NCI-H1436 (cell line): ENCODE data around the gene TXNDC8.
"Not testable (repeated sequence)": the region's sequence is repeated elsewhere in the genome, so short reads cannot be mapped to it uniquely, and the experiment has no call there.

Source experiments
- DNase-seq: peaks from one replicate; lab custom pipeline; 2025; lab: John Stamatoyannopoulos, UW

The TXNDC8 gene

DNA sequence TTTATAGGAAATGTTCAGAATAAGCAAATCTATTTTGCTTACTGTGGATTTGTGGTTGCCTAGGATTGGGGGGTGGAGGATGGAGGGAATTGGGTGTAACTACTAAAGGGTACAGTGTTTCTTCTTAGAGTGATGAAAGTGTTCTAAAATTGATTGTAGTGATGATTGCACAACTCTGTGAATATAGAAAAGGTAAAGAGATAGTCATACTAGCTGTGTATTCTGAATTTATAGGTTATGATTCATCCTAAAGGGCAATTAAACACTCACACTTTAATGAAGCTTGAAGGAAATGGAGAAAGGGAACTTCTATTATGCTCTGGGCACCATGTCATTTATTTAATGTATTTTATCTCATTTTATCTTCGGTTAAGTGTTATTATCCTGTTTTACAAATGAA, 9.9 kb downstream of the TXNDC8 start:
- no peak for DNase-seq

DNA sequence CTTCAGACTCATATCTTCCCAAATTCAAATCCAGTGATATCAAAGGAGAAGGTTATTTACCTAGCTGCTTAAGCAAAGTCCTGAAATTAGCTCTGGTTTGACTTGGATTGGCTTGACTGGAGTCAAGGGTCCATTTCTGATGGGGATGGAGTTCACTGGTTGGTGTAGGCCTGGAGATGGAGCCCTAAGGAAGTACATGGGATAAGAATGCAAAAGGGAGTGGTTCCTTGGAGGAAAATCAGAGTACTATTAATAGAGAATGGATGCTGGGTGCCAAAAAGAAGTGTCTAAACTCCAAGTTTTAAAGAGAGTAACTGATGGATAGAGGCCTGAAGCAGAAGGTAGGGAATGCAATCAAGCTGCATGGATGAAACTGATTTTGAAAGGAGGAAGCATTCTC, 13.8 kb downstream of the TXNDC8 start:
- no peak for DNase-seq

DNA sequence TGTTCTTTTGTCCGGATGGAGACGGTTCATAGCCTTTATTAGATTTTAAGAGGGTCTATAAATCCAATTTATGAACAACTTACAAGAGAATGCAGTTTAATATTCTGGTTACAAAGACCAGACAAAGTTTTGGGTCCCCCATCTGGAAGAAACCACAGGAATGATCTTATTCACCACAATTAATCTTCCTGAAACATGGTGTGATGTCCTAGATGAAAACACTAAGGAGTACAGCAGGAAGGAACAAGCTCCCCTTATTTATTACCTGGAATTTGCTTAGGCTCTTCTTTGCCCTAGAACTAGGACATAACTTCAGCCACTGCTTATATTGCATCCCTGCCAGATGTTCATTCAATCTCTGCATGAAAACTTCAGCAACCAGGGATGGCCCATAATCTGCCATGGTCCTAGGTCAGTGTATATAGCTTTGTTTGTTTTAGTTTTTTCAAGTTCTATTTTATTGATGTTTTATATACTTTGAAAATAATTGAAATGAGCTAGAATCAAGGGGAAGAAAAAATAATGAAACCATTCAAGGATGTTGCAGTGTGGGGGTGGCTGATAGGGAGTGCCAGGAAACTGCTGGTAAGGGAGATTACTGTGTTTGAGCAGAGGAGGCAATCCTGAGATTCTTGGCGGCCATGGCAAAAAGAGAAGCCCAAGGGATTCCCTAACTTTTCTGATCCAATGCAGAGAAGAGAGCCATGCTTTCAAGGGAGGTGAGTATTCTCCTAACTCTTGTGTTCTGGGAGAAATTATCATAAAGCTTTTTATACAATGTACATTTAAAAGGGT, 16.8 kb downstream of the TXNDC8 start:
- DNase-seq, result no peak

DNA sequence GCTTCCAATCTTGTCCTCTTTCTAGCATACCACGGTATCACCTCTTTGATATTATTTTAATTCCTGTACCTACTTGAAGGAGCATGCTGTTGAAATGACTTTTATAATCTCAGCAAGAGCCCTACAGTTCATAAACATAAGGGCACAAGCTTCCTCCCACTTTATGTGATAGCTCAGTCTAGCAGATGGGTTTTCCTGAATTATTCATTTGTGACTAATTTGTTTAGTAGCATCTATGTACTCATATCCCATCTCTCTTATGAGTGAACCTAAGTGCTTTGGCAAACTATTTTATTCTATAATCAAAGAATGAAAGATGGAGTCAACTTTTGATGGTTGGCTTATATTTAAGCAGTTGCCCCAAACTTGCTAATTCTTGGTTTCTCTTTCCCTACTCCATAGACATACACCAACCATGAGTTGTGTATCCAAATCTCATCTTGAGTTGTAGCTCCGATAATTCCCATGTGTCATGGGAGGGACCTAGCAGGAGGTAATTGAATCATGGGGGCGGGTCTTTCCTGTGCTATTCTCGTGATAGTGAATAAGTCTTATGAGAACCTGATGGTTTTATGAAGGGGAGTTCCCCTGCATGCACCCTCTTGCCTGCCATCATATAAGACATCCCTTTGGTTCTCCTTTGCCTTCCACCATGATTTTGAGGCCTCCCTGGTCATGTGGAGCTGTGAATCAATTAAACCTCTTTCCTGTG, 17.7 kb downstream of the TXNDC8 start:
- no peak for DNase-seq

DNA sequence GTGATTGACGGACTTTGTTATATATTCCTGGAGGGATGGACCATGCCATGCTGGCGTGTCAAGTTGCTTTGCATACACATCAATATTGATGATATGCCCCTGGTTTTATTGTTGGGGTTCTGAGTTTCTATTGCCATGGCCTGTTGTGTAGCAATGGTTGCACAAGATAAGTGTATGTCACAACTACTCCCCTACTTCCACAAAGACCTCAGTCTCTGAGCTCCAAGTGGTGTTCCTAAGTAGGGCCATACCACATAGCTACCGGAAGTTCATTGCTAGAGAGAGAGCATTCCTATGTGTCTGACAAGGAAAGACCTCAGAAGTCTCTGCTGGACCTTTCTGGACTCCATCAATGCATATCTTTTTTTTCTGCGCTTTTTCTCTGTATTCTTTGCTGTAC, 19.8 kb downstream of the TXNDC8 start:
- no peak for DNase-seq

DNA sequence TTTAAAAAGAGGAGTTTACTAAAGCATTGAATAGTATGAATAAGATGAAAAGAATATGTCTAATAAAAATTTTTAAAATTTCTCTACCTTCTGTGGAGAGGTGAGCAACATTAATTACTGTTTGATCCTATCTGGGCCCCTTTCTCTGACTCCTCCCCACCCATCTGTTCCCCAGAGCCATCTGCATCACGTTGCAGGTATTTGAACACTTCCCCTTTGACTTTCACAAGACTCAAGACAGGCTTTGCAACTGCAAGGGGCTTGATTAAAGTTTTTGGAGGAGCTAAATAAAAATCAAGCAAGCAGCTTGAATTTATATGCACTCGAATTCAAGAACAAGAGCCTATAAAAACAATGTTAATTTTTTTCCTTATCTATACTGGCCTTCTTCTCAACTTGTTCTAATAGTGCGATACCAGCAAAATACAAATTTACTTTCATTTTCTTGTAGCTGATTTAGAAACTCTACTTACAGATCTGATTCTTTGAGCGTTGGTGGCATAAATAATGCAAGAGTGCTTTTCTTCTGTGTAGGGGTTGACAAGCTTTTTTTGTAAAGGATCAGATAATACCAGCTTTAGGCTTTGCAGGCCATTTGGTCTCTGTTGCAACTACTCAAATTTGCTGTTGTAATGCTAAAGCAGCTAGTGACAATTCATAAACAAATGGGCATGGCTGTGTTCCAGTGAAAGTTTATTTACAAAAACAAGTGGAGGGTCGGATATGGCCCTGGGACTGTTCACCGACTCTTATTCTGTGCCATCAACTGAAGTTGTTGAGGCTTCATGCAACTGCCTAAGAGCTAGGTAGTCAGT, 21.2 kb downstream of the TXNDC8 start:
- DNase-seq, result no peak

DNA sequence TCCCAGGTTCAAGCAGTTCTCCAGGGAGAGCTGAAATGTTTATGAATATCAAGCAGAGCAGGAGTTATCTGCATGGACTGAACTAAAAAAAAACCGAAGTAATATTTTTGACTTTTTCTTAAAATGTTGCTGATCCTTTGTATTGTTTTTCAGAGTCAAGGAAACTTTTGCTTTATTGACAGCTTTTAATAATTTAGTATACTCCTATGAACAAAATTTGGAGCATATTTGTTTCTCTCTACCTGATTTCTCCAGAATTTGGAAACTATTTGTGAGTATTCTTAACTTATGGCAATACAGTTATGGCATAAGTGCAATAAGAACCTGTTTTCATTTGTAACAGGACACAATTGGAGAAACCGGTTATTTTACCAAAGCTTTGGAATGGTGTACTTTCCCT, 25.7 kb downstream of the TXNDC8 start:
- DNase-seq, result not testable (repeated sequence)

DNA sequence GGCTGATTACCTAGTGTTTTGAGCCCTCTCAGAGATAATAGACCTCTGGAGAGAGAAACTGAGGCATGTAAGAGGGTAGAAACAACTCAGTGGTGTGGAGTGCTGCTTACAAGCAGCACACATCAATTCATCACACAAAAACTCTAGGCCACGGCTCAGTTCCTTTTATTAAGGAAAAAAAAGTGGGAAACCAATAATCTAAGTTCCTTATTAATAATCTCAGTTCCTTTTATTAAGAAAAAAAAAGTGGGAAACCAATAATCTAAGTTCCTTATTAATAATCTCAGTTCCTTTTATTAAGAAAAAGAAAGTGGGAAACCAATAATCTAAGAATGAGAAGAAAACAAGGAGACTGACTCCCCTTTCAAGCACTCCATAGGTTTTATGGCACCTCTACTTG, 28.0 kb downstream of the TXNDC8 start:
- DNase-seq, result no peak

DNA sequence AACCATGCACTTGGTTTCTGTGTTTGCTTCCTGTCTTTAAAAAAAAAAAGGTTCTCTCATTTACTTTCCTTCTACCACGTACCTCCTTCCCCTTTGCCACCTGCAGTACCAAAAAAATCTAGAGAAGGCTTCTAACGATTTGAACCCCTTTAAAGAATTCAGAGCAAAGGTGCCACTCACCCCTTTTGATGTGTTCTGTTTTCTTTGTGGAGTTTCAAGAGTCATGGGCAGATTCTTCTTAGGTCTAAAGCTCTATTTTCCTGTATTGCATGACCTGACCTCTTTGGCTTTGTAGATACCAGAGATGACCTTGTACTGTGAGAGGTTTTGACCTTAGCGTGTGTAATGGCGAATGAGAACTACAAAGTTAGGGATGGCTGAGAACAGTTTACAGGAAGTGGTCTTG, 29.0 kb downstream of the TXNDC8 start:
- no peak for DNase-seq

DNA sequence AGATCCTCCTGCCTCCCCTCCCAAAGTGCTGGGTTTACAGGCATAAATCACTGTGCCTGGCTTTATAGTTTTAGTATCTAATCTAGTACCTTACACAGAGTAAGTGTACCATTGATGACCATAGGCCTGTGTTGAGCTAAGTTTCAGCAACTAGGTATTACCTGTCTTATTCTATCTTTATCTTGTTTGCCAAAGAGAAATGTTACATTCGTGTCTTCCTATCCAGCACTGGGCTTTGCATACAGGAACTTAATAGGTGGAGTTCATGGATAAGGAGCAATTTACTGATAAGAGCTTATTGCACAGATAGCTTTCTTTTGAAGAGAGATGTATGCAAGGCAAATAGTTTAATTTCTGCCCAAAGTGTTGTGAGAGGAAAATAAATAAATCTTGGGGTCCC, 30.5 kb downstream of the TXNDC8 start:
- no peak for DNase-seq

DNA sequence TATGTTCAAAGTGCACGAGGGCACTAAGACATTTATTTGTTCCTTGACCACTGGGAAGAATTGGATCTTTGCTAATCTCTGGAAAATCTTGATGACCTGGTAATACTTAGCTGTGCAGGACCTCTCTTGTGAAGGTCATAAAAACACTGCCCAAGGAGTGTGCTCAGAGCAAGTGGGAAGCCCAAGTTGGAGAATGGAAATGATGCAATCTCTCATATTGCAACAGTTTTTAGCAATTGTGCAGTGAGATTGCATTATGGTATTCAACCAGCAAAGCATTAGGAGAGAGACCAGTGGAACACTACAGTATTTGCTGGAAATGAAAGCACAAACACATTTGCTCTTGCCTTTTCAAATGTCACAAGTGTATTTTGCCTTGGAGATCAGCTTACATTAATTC, 34.5 kb downstream of the TXNDC8 start:
- DNase-seq, result no peak

DNA sequence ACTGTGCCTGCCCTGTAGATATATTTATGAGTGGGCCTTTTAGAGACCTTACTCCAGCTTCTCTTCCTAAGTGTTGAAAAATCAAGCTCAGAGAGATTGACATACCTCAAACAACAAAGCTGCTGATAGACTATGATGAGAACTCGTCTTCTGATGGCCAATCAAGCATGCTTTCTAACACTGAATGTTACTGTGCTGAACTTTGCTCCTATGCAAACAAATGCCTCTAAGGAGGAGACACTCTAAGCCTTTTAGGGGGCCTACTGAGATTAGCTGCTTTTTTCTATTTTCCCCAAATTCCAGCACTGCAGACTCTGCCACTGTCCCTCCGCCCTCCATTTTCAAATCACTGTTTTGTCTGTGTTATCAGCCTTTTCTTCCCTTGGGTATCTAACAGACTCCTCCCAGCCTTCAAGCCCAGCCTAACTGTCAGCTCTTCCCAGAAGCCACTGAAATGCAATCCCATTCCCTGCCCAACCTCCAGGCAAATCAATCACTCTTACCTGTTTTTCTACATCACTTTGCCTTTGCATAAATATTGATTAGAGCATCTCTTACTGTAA, 39.5 kb downstream of the TXNDC8 start:
- DNase-seq, result no peak

DNA sequence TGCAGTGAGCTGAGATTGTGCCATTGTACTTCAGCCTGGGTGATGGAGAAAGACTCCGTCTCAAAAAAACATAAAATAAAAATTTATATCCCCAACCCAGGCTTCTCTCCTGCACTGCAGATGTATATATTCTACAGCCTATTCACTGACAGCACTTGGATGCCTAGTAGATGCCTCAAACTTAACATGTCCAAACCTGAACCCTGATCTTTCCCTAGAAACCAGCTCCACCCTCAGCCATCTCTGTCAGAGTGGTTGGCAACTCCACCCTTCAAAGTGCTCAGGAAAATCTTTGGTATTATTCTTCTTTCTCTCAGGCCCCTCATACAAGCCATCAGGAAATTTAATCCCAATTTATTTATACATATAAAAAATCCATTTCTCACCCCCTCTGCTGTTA, 44.4 kb downstream of the TXNDC8 start:
- DNase-seq, result no peak

DNA sequence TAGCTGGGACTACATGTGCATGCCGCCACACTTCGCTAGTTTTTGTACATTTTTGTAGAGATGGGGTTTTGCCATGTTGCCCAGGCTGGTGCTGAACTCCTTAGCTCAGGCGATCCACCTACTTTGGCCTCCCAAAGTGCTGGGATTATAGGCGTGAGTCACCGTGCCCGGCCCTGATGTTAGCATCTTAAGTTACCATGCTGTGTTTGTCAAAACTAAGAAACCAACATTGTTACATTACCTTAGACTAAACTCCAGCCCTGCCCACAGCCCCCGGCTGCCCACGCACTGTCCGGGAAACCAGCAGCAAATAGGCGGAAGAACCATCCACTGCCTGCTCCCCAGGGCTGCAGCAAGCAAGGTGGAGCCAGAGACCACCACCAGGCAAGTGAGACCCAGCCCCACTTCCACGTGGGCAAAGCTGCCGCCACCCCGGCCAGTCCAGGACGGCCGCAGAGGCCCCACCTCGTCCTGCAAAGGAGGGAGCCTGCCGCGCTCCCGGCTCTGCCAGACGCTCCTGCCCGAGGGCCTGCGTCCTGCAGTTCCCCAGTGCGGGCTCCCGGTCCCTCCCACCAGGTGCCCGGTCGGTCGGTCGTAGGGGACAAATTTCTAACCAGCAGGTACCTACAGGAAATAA, 45.6 kb downstream of the TXNDC8 start:
- DNase-seq, result no peak

DNA sequence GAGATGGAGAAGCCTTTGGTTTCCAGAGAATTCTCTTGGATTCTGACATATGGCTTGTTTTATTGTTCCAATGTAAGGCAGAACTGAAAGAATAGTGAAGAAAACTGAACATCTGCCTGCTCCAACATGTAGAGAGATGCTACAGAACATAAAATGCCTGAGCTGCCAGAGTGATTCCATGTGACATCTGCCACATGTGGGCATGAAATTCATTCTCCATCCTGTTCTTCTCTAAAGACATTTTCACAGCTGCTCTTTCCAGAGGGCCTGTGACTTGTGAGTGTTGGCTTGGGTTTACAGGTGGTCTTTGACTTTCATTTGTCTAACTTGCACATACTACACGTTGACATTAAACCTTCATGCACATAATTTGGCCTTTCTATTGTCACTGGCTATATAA, 47.7 kb downstream of the TXNDC8 start:
- DNase-seq, result no peak

DNA sequence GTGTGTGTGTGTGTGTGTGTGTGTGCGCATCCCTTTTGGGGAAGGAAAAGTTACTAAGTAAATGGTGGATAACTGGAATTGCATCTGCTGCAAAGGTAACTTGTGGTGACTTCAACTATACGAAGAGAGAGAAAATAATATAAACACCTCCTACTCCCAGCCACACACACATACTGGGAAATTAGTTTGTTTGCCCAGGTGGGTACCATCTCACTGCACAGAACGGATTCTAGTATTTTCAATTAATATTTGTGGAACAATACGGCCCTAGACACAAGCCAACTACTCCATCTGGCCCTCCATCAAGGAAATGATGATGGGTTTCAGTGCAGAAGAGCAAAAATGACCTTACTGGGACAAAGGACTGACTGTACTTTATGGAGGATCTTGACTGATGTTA, 49.2 kb downstream of the TXNDC8 start:
- no peak for DNase-seq

DNA sequence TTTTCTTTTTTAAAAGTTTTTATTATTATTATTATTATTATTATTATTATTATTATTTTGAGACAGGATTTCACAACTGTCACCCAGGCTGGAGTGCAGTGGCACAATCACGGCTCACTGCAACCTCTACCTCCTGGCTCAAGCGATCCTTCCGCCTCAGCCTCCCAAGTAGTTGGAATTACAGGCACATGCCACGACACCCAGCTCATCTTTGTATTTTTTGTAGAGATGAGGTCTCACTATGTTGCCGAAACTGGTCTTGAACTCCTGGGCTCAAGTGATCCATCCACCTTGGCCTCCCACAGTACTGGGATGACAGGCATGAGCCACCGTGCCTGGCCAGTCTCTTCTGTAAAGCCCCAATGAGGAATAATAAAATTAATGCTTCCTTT, 50.4 kb downstream of the TXNDC8 start:
- no peak for DNase-seq

DNA sequence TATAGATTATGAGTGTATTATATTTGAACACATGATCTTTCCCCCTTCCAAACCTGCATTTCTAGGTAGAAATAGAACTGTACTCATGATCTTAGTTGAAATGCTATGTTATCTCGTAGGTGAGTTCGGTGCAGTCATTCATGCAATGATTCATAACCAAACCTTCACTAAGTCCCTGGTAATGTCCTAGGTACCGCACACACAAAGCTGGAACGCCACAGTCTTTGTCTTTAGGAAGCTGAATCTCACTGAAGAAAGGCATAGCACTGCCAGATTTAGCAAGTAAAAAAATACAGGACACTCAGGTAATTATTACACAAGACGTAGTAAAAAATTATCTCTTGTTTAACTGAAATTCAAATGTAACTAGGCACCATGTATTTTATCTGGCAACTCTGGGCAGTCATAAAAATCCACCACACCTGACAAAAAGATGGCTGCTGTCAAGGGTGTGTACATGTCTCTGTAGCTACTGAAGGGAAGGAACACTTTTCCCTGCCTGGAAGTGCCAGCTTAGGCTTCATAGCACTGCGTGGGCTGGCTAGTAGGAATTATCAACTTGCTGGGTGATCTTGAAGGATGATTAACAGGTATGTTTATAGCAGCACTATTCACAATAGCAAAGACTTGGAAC, 53.3 kb downstream of the TXNDC8 start:
- no peak for DNase-seq

DNA sequence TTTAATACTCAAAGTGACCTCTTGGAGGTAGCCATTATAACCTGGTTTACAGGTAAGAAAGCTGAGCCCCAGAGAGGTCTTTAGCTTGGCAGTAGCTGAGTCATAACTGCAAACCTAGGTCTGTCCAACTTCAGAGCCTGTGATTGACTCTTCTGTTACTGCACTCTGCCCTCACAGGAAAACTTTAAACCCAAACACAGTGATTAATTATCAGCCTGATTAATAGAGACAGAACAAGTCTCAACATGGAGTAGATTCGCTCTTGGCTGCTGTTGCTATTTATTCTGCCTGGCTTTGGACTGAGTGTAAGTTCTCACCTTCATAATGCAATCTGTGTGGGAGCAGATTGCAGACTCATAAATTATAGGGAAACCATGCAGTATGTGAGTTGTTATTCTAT, 53.9 kb downstream of the TXNDC8 start:
- no peak for DNase-seq

DNA sequence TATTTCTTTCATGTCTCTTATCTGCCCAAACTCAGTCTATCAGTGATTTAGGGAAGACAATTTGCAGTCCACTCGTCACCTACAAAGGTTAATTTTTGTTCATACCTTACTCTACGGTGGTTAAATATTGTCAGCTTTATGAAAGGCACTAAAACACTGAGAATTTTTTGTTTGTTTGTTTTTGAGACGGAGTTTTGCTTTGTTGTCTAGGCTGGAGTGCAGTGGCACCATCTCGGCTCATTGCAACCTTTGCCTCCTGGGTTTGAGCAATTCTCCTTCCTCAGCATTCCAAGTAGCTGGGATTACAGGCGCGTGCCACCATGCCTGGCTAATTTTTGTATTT, 55.0 kb downstream of the TXNDC8 start:
- DNase-seq, result no peak

DNA sequence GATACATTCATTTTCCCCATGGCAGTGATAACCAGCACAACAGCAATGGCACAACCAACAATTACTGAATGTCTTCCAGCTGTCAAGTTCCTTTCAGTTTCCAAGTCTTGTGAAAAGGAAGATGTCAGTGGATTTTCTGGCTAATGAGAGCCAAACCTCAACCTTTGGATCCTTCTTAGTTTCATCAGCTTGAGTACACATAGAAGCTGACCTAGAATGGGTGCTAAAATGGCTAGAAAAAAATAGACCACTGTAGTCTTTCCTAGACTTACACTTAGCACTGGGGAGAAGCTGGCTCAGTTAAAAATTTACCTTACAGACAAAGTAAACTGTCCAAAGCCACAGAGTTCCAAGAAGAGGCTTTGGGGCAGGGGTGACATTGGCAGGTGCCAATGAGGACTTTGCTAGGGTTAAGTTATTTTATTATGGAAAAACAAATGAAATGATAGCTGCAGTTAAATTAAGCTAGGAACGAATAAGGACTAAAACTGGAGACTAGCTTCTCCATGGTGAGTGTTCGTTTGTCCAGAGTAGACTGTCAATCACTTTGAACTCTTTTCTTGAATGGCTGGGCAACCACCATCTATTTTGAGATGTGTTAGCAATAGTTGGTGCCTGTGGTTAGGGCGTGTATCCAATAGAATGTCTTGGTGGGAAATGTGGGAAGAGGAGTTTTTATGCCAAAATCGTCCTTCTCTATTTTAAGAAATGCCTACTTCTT, 55.5 kb downstream of the TXNDC8 start:
- no peak for DNase-seq
